Activated T-cell treated with anti-CD3 and anti-CD28 coated beads for 1 hour (primary cell): ENCODE measurements around the gene SLC38A3.
A peak's percentile ranks its signal among the peaks of the same experiment; 100 is the strongest.
"Not testable (repeated sequence)": the region's sequence is repeated elsewhere in the genome, so short reads cannot be mapped to it uniquely, and the experiment has no call there.

Experiments used
- DNase-seq: peaks from one replicate; pipeline ENCODE4 v3.0.0-alpha.2; 2020; ENCODE audit warnings: low read depth

SLC38A3 gene

GRCh38 chr3:50211368-50211717 lies 6.3 kb downstream of the SLC38A3 start:
- not testable (repeated sequence) for DNase-seq

DNA sequence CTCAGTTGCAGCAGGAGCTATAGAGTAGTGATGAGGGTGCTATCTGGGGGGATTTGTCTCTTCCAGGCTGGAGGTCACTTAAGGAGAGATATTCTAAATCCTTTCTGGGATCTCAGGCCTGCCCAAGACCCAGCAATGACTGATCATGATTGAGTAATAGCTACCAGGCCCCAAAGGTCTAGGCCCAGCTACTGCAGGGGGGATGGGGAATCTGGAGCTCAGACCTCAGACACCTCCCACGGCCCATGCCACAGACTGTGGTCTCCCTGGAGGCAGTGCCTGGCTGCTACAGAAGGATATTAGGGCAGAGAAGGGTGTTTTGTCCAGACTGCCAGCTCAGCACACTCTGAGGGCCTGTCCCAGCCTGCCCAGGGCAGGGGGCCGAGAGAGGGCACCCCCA lies 6.9 kb downstream of the SLC38A3 start:
- DNase-seq, result no peak

GRCh38 chr3:50212502-50212901 lies 7.4 kb downstream of the SLC38A3 start:
- DNase-seq, result no peak

- DNase-seq, result no peak
Measured at GRCh38 chr3:50212971-50213370, 7.9 kb downstream of the SLC38A3 start.

DNA sequence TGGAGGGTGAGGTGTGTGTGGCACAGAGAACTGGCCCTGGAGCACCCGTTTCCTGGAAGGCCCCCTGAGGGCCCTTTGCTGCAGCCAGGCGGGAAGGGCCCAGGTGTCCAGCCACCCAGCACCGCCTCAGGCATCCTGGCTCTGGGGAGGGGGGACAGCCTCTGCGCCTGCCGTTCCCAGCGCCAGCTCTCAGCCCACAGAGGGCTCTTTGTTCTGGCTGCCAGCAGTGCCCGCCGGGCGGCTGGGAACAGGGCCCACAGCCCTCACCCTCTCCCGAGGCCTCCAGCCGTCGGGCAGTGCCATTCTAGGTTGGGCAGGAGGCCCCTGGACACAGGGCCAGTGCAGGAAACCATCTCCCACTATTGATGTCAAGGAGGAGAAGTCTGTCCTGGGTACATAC lies 8.3 kb downstream of the SLC38A3 start:
- no peak for DNase-seq

DNA sequence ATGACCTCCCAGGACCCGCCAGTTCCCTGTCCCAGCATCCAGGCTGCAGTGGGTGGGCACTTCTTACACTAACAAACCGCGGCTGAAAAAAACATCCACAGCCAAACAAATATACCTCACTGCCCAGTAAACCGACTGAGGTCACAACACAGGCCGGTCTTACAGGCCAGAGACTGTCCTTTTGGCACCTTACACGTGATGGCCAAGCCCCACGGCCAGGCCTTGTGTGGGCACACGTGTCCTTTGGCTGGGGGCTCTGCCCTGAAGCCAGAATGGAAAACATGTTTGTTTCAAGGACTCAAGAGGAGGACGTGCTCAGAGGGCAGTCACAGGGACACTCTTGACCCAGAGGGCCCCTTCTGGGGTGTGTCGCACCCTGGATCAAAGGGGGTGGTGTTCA lies 9.8 kb downstream of the SLC38A3 start:
- no peak for DNase-seq

- DNase-seq, result no peak
Measured at GRCh38 chr3:50215529-50215928, 10.5 kb downstream of the SLC38A3 start.

- no peak for DNase-seq
Measured at GRCh38 chr3:50217681-50218080, 12.6 kb downstream of the SLC38A3 start.

DNA sequence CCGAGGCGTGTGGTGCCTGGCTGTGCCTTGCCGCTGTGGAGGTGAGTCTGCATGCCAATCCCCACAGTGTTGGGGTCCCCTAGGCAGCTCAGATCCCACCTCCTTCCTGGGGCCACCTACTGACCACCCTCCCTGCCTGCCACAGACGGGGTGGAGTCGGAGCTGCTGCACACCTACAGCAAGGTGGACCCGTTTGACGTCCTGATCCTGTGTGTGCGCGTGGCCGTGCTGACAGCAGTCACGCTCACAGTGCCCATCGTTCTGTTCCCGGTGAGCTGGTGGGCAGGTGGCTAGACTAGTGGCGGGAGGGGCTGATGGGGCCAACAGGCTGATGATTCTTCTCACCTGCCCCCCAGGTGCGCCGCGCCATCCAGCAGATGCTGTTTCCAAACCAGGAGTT lies 13.4 kb downstream of the SLC38A3 start:
- DNase-seq, result no peak

- no peak for DNase-seq
Measured at GRCh38 chr3:50219285-50219684, 14.2 kb downstream of the SLC38A3 start.

DNA sequence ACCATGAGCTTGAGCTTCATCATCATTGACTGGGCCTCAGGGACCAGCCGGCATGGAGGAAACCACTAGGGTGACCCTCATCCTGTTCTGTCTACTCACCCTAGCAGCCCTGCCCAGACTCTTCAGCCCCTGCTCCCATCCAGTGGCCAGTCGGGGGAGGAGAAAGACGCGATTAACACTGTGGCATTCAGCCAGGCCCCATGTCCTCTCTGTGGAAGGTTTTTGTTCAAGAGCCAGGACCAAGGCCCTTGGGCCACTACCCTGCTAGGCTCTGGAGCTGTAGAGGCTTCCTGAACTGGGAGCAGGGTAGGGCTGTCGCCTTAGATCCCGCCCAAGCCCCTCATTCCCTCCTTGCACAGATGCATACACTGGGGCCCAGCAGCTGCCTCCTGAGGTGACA lies 15.0 kb downstream of the SLC38A3 start:
- no peak for DNase-seq

DNA sequence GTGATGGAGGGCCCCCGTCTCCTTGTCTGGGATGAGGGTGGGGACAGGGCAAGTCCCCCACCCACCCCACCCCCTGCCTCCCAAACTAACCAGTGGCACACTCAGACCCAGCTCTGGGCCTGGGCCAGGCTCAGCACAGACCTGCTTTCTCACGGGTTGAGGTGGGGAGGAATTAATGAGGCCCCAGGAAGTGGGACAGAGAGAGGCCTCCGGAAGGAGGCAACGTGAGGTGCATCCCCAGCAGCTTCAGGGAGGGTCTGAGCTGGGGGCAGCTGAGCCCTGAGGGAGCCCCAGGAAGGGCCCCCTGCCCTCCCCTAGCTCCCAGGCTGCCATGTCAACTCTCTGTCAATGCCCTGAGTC lies 16.0 kb downstream of the SLC38A3 start:
- DNase-seq, result no peak

DNA sequence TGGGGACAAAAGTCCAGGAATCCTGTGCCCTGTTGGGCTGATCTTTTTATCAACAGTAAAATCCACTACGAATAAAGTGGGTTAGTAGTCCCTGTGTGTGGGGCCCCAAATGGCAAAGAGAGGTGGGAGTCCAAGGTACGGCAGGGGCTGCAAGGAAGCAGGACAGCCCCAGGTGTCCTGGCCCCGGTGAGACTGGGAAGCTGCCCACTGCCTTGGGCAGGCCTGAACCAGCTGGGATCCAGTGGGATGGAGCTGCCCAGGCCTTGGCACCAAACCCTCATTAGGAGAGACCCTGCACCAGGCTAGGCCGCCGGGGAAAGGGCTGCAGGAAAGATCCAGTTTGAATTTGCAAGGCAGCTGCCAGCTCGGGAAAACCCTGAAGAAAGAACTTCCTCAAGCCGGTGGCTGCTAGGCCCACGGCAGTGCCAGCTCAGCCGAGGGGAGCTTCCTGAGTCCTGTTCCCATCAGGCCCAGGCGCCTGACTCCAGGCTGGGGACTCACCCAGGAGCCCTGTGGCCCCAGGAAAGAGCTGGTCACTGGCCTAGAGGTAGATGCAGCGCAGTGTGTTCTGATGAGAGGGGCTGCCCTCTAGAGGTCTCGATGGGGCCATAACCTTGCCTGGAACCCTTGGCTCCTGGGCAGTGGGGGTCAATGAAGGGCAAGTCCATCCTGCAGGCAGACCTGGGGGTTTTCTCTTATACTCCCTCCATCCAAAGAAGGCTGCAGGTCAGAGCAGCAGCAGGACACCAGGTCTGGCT lies 16.5 kb downstream of the SLC38A3 start:
- DNase-seq, result no peak

DNA sequence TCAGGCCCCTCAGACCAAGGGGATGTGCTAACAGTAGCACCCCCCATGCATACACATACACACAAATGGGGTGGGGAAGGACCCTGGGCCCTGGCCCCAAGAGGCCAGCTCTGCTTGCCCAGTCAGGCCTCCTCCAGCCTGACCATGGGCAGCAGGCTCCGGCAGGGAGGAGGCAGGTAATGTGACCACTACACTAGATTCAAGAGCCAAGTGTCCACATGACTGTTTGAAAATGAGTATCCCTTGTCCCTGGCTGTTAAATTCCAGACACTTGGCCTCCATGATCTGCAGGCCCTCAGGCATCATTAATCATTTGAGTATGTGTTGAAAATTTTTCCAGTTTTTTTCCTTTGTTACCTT lies 17.1 kb downstream of the SLC38A3 start:
- no peak for DNase-seq

DNA sequence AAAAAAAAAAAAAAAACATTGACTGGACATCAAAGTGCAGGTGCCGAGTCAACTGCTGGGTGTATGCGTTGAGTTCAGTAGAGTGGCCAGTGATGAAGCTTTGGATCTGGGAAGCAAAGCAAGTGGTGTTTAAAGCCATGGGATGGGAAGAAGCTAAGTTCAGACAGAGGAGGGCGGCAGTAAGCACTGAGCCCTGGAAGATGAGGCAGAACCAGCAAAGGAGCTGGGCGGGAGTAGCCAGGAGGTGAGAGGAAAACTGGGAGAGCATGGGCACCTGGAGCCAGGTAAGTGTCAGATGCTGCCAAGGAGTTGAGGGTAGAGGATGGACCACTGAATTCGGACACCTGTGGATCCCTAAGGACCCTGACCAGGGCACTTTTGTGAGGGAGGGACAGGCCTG lies 19.6 kb downstream of the SLC38A3 start:
- DNase-seq, result no peak

DNA sequence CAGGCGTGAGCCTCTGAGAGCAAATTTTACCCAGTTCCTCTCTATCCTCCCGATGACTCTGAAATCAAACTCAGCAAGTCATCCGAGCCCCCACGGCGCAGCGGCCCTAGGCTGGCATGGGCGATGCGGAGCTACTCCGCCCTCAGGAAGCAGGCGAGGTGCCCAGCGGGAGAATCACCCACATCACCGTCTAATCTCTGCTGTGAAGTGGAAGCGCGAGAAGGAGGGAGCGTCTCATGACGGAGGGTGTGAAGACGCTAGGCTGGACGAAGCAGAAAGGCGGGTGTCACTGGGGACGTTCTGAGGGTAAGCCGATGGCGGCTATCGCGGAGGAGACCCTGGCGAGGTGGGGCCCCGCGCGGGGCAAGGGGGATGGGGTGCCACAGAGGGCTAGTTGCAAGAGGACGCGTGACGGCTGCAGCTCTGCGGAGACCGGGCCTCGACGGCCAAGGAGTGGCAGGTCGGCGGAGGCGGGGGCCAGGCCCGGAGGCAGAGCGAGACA lies 21.9 kb downstream of the SLC38A3 start:
- DNase-seq, result no peak

- peak; percentile 86 for DNase-seq
Measured at GRCh38 chr3:50227390-50228183, 22.5 kb downstream of the SLC38A3 start.

DNA sequence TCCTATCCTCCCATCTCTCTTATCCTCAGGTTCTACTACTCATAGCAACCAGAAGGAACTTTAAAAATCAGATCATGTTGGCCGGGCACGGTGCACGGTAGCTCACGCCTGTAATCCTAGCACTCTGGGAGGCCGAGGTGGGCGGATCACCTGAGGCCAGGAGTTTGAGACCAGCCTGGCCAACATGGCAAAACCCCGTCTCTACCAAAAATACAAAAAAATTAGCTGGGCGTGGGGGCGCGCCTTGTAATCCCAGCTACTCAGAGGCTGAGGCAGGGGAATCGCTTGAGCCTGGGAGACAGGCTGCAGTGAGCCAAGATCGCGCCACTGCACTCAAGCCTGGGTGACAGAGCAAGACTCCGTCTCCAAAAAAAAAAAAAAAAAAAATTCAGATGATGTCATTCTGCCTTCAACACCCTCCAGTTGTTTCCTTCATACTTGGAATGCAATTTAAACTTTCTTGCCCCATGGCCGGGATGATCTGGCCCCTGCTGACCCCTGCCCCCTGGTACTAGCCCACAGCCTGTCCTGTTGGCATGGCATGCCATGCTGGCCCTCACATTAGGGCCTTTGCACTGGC lies 23.2 kb downstream of the SLC38A3 start:
- DNase-seq, result not testable (repeated sequence)

GRCh38 chr3:50229490-50229889 lies 24.4 kb downstream of the SLC38A3 start:
- no peak for DNase-seq

DNA sequence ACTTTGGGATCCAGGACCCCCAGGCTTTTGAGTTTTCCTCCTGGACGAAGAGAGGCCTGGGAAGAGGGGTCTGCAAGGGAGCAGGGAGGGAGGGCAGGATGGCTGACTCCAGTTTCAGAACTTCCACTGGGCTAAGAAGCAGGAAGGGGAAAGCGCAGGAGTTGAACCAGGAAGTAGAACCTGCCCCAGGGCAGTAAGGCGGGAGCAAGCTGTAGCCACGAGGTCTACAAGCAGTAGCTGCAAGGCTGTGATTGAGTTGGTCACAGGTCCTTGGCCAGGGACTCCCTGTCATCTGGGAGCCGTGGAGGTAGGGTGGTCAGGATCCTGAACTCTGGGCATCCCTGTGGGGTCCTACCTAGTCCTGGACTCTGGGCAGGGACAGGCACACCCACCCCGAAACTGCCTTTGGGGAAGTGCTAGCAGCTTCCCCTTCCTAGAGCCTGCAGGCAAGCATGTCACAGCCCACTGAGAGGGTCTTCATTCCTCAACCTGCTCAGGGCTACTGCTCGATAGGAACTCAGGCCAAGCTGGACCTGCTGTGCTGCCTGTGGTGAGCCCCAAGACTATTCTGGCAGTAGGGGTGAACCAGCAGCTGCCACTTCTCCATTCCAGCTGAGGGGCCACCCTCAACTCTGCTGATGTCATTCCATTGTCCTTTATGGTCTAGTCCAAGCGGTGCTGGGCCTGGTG lies 25.2 kb downstream of the SLC38A3 start:
- DNase-seq, result no peak

DNA sequence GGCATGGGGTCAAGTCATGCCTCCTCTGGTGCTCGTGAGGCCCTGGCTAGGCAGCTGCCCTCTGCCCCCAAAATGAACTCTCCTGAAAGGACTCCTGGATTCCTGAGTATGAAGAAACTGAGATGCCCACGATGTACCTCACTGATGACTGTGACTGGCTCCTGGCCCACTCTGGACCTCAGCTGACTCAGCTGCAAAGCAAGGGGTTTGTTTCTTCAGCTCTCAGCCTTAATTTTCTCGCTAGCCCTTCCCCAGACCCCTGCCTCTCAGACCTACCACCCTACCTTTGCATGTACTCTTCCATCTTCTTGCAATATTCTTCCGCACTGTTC lies 25.7 kb downstream of the SLC38A3 start:
- DNase-seq, result no peak

DNA sequence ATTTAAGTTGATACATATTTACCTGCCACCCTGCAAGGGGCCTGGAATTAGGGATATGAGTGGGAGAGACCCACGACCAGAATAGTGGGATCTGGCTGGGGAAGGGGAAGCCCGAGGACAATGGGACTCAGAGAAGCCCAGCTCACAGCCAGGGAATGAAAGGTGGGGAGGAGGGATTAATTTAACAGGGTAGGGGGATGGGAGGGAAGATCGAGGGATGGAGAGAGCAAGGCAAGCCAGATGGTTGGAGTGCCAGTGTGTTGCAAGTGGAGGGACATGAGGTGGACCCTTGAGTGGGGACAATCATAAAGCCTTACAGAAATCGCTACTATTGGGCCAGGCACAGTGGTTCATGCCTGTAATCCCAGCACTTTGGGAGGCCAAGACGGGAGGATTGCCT lies 26.5 kb downstream of the SLC38A3 start:
- DNase-seq, result no peak

- no peak for DNase-seq
Measured at GRCh38 chr3:50232303-50232702, 27.2 kb downstream of the SLC38A3 start.
